ENCODE data around the gene OR10A2. TPM values are rescaled to one million over a fixed set of nuclear protein-coding genes. Genes with fewer than 3 reads are reported as not detected.
"Not testable (repeated sequence)": the region's sequence is repeated elsewhere in the genome, so short reads cannot be mapped to it uniquely, and the experiment has no call there.

OR10A2 gene
- total and polyA plus RNA-seq, 8 donors, result not detected

GRCh38 chr11:6898911-6899310 lies 36.1 kb downstream of the OR10A2 start:
- no peaks in the 10 kb centered on the region for H3K4me1 ChIP-seq
- no peaks in the 10 kb centered on the region for H3K9me3 ChIP-seq
- H3K27me3 ChIP-seq, result no peaks in the 10 kb centered on the region
- TF ChIP-seq EP300 (IDR thresholded peaks at IDR 0.05) (no peak), POLR2A (IDR thresholded peaks at IDR 0.05) (no peak), POLR2AphosphoS5 (IDR thresholded peaks at IDR 0.05) (no peak)
- TF ChIP-seq, protein P1, sequence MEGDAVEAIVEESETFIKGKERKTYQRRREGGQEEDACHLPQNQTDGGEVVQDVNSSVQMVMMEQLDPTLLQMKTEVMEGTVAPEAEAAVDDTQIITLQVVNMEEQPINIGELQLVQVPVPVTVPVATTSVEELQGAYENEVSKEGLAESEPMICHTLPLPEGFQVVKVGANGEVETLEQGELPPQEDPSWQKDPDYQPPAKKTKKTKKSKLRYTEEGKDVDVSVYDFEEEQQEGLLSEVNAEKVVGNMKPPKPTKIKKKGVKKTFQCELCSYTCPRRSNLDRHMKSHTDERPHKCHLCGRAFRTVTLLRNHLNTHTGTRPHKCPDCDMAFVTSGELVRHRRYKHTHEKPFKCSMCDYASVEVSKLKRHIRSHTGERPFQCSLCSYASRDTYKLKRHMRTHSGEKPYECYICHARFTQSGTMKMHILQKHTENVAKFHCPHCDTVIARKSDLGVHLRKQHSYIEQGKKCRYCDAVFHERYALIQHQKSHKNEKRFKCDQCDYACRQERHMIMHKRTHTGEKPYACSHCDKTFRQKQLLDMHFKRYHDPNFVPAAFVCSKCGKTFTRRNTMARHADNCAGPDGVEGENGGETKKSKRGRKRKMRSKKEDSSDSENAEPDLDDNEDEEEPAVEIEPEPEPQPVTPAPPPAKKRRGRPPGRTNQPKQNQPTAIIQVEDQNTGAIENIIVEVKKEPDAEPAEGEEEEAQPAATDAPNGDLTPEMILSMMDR (IDR thresholded peaks at IDR 0.05), result no peak
- no peak overlapping the region for H3K4me3 ChIP-seq
- H3K36me3 ChIP-seq, result no peaks in the 10 kb centered on the region
- no peak overlapping the region for H3K27ac ChIP-seq
- no peak for DNase-seq
- 45 to 66% (median 51%) methylated on average over 1 of the region's 1 CpG for whole genome bisulfite sequencing, 5 donors
- intact Hi-C loops (cut with DNase I; ENCODE audit: low total_unique reads), result no loop called here

GRCh38 chr11:6900327-6900999 lies 37.6 kb downstream of the OR10A2 start:
- WGBS, 5 donors, result 41 to 66% (median 53%) methylated on average over 2 of the region's 2 CpGs
- no peaks in the 10 kb centered on the region for H3K9me3 ChIP-seq
- H3K27me3 ChIP-seq, result no peaks in the 10 kb centered on the region
- intact Hi-C loops (cut with DNase I; ENCODE audit: low total_unique reads), result no loop called here
- H3K27ac ChIP-seq, result no peak overlapping the region
- H3K4me1 ChIP-seq, result no peaks in the 10 kb centered on the region
- TF ChIP-seq POLR2AphosphoS5 (IDR thresholded peaks at IDR 0.05), result no peak
- no peak for TF ChIP-seq EP300 (IDR thresholded peaks at IDR 0.05)
- TF ChIP-seq POLR2A (IDR thresholded peaks at IDR 0.05), result no peak
- TF ChIP-seq, protein P1 (IDR thresholded peaks at IDR 0.05), result no peak
- no peaks in the 10 kb centered on the region for H3K36me3 ChIP-seq
- no peak for DNase-seq
- no peak overlapping the region for H3K4me3 ChIP-seq

DNA sequence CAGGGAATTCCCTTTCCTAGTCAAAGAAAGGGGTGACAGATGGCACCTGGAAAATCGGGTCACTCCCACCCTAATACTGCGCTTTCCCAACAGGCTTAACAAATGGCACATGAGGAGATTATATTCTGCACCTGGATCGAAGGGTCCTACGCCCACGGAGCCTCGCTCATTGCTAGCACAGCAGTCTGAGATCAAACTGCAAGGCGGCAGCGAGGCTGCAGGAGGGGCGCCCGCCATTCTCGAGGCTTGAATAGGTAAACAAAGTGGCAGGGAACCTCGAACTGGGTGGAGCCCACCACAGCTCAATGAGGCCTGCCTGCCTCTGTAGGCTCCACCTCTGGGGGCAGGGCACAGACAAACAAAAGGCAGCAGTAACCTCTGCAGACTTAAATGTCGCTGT lies 41.9 kb downstream of the OR10A2 start:
- H3K27me3 ChIP-seq; H3K27ac ChIP-seq; H3K4me1 ChIP-seq; intact Hi-C loops (cut with DNase I; ENCODE audit: low total_unique reads); H3K9me3 ChIP-seq; H3K36me3 ChIP-seq; H3K4me3 ChIP-seq; DNase-seq: not testable (repeated sequence)
- whole genome bisulfite sequencing, 5 donors, result 76 to 90% (median 80%) methylated on average over 13 of the region's 13 CpGs

DNA sequence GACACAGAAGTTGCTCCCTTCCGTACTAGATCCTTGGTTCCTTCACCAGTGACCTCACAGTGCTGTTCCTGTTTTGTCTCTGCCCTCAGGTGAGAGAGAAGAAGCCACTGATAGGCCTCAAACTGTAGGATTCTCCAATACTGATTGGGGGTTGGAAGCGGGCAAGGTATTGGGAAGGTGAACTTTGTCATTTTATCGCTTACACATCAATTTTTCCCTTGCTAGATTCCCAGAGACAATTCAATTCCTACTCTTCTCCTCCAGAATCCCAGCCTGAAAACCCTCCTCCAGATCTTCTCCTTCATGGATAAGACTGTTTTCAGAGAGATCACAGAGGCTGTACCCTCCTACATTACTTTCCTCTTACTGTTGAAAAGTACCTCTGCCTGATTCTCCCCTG lies 48.5 kb downstream of the OR10A2 start:
- no peaks in the 10 kb centered on the region for H3K36me3 ChIP-seq
- H3K27me3 ChIP-seq, result no peaks in the 10 kb centered on the region
- TF ChIP-seq, protein P1 (IDR thresholded peaks at IDR 0.05), result no peak
- TF ChIP-seq EP300 (IDR thresholded peaks at IDR 0.05), result no peak
- H3K4me1 ChIP-seq, result no peaks in the 10 kb centered on the region
- H3K9me3 ChIP-seq, result no peaks in the 10 kb centered on the region
- 84 to 93% (median 89%) methylated on average over 3 of the region's 3 CpGs for WGBS, 5 donors
- no peak overlapping the region for H3K27ac ChIP-seq
- intact Hi-C loops (cut with DNase I; ENCODE audit: low total_unique reads), result no loop called here
- H3K4me3 ChIP-seq, result no peak overlapping the region
- no peak for DNase-seq

DNA sequence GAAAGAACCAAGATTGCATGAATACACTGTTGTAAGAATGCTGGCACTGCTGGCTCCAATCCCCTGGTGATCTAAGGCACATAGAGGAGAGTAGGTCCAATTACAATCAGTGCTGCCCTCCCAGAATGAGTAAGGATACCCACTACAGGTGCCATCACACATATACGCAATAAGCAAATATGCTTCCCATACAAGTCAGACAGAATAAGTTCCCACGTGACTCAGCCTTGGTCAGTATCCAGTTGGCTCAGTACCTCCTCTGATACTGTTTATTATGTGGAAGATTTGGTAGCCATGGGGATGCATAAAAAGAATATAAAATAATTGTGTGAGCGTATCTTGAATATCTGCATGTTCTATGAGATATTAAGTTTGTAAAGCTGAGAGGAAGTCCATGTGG lies 49.1 kb downstream of the OR10A2 start:
- H3K36me3 ChIP-seq, result no peaks in the 10 kb centered on the region
- TF ChIP-seq POLR2AphosphoS5 (IDR thresholded peaks at IDR 0.05) (no peak), EP300 (IDR thresholded peaks at IDR 0.05) (no peak), POLR2A (IDR thresholded peaks at IDR 0.05) (no peak)
- TF ChIP-seq, protein P1 (IDR thresholded peaks at IDR 0.05), result no peak
- no peak overlapping the region for H3K4me3 ChIP-seq
- WGBS, 5 donors, result 39 to 67% (median 58%) methylated on average over 3 of the region's 3 CpGs
- peak in 1 of 2 donors; percentile 3 for DNase-seq
- no peaks in the 10 kb centered on the region for H3K9me3 ChIP-seq
- intact Hi-C loops (cut with DNase I; ENCODE audit: low total_unique reads), result no loop called here
- H3K4me1 ChIP-seq, result no peaks in the 10 kb centered on the region
- H3K27me3 ChIP-seq, result no peaks in the 10 kb centered on the region
- H3K27ac ChIP-seq, result no peak overlapping the region
